GM19240 (cell line): ENCODE data around the gene BCL3.
A peak's percentile ranks its signal among the peaks of the same experiment; 100 is the strongest.
"Not testable (repeated sequence)": the region's sequence is repeated elsewhere in the genome, so short reads cannot be mapped to it uniquely, and the experiment has no call there.

Source experiments
- DNase-seq: peaks from one replicate; pipeline ENCODE4 v3.0.0; 2011; ENCODE audit warnings: low spot score; ENCODE audit not compliant: insufficient read length

The BCL3 gene

GRCh38 chr19:44757735-44758505, 9.4 kb downstream of the BCL3 start:
- DNase-seq, result no peak

GRCh38 chr19:44758596-44758995, 10.1 kb downstream of the BCL3 start:
- no peak for DNase-seq

GRCh38 chr19:44759083-44759804, 10.7 kb downstream of the BCL3 start:
- DNase-seq, result no peak

GRCh38 chr19:44762038-44762437, 13.5 kb downstream of the BCL3 start:
- no peak for DNase-seq

- DNase-seq, result no peak
Measured at GRCh38 chr19:44765033-44765948, 16.8 kb downstream of the BCL3 start.

GRCh38 chr19:44765949-44766335, 17.4 kb downstream of the BCL3 start:
- DNase-seq, result no peak

- DNase-seq, result no peak
Measured at GRCh38 chr19:44767295-44768180, 19.0 kb downstream of the BCL3 start.

GRCh38 chr19:44770550-44771257, 22.2 kb downstream of the BCL3 start:
- peak; percentile 99 for DNase-seq

GRCh38 chr19:44772144-44772543, 23.6 kb downstream of the BCL3 start:
- not testable (repeated sequence) for DNase-seq

- no peak for DNase-seq
Measured at GRCh38 chr19:44772959-44773358, 24.5 kb downstream of the BCL3 start.

GRCh38 chr19:44775676-44776240, 27.2 kb downstream of the BCL3 start:
- no peak for DNase-seq

- DNase-seq, result no peak
Measured at GRCh38 chr19:44776402-44777096, 28.0 kb downstream of the BCL3 start.

- DNase-seq, result no peak
Measured at GRCh38 chr19:44777715-44778347, 29.3 kb downstream of the BCL3 start, which contains the start of gene CBLC. TSS of gene CBLC (plus strand) at chr19:44777890. CDS start at chr19:44777932, 42 bp downstream.

- DNase-seq, result no peak
Measured at GRCh38 chr19:44779150-44779549, 30.6 kb downstream of the BCL3 start.

- DNase-seq, result not testable (repeated sequence)
Measured at GRCh38 chr19:44781694-44782093, 33.2 kb downstream of the BCL3 start.

GRCh38 chr19:44782729-44783128, 34.2 kb downstream of the BCL3 start:
- no peak for DNase-seq

- DNase-seq, result no peak
Measured at GRCh38 chr19:44783545-44783944, 35.0 kb downstream of the BCL3 start.

- no peak for DNase-seq
Measured at GRCh38 chr19:44785271-44785670, 36.8 kb downstream of the BCL3 start.

- DNase-seq, result no peak
Measured at GRCh38 chr19:44785993-44786392, 37.5 kb downstream of the BCL3 start.
